ENCODE data around the gene VPS13D.
"Not testable (repeated sequence)": the region's sequence is repeated elsewhere in the genome, so short reads cannot be mapped to it uniquely, and the experiment has no call there.

Gene VPS13D

GRCh38 chr1:12384836-12385456 is 155.1 kb downstream of the VPS13D start:
- no peaks in the 10 kb centered on the region for H3K79me2 ChIP-seq (ENCODE audit: control insufficient read depth, insufficient read depth, low read length, unreplicated experiment)
- no peak overlapping the region for H3K4me3 ChIP-seq (ENCODE audit: low read depth, low read length)
- H3K27ac ChIP-seq (ENCODE audit: low read depth, low read length): no peak overlapping the region
- peaks cover 58% of the 10 kb centered on the region for H3K36me3 ChIP-seq (ENCODE audit: insufficient read depth, low read length)
- H2AFZ ChIP-seq (ENCODE audit: low read length, unreplicated experiment): no peak overlapping the region
- no peaks in the 10 kb centered on the region for H3K27me3 ChIP-seq (ENCODE audit: insufficient read depth, low read length)
- no peaks in the 10 kb centered on the region for H3K4me1 ChIP-seq (ENCODE audit: control insufficient read depth, insufficient read depth, low read length, unreplicated experiment)

- Histone ChIP-seq H3K4me1 (ENCODE audit: control insufficient read depth, insufficient read depth, low read length, unreplicated experiment) (no peaks in the 10 kb centered on the region), H2AFZ (ENCODE audit: low read length, unreplicated experiment) (no peak overlapping the region), H3K27ac (ENCODE audit: low read depth, low read length) (no peak overlapping the region), H3K79me2 (ENCODE audit: control insufficient read depth, insufficient read depth, low read length, unreplicated experiment) (no peaks in the 10 kb centered on the region), H3K27me3 (ENCODE audit: insufficient read depth, low read length) (no peaks in the 10 kb centered on the region), H3K4me3 (ENCODE audit: low read depth, low read length) (no peak overlapping the region), H3K36me3 (ENCODE audit: insufficient read depth, low read length) (peaks cover 58% of the 10 kb centered on the region)
Measured at GRCh38 chr1:12386130-12386529, 156.3 kb downstream of the VPS13D start.

- H3K79me2 ChIP-seq (ENCODE audit: control insufficient read depth, insufficient read depth, low read length, unreplicated experiment): no peaks in the 10 kb centered on the region
- no peaks in the 10 kb centered on the region for H3K27me3 ChIP-seq (ENCODE audit: insufficient read depth, low read length)
- peaks cover 57% of the 10 kb centered on the region for H3K36me3 ChIP-seq (ENCODE audit: insufficient read depth, low read length)
- H2AFZ ChIP-seq (ENCODE audit: low read length, unreplicated experiment): no peak overlapping the region
- H3K4me1 ChIP-seq (ENCODE audit: control insufficient read depth, insufficient read depth, low read length, unreplicated experiment): no peaks in the 10 kb centered on the region
- no peak overlapping the region for H3K27ac ChIP-seq (ENCODE audit: low read depth, low read length)
- no peak overlapping the region for H3K4me3 ChIP-seq (ENCODE audit: low read depth, low read length)
Measured at GRCh38 chr1:12387641-12388040, 157.8 kb downstream of the VPS13D start.

GRCh38 chr1:12390296-12390695 is 160.5 kb downstream of the VPS13D start:
- H3K27me3 ChIP-seq (ENCODE audit: insufficient read depth, low read length); H3K79me2 ChIP-seq (ENCODE audit: control insufficient read depth, insufficient read depth, low read length, unreplicated experiment); H3K4me3 ChIP-seq (ENCODE audit: low read depth, low read length); H3K4me1 ChIP-seq (ENCODE audit: control insufficient read depth, insufficient read depth, low read length, unreplicated experiment); H3K27ac ChIP-seq (ENCODE audit: low read depth, low read length); H2AFZ ChIP-seq (ENCODE audit: low read length, unreplicated experiment): not testable (repeated sequence)
- H3K36me3 ChIP-seq (ENCODE audit: insufficient read depth, low read length): peaks cover 35% of the 10 kb centered on the region

- Histone ChIP-seq H3K79me2 (ENCODE audit: control insufficient read depth, insufficient read depth, low read length, unreplicated experiment) (no peaks in the 10 kb centered on the region), H3K36me3 (ENCODE audit: insufficient read depth, low read length) (no peaks in the 10 kb centered on the region), H2AFZ (ENCODE audit: low read length, unreplicated experiment) (no peak overlapping the region), H3K27me3 (ENCODE audit: insufficient read depth, low read length) (no peaks in the 10 kb centered on the region), H3K27ac (ENCODE audit: low read depth, low read length) (no peak overlapping the region), H3K4me1 (ENCODE audit: control insufficient read depth, insufficient read depth, low read length, unreplicated experiment) (no peaks in the 10 kb centered on the region), H3K4me3 (ENCODE audit: low read depth, low read length) (no peak overlapping the region)
Measured at GRCh38 chr1:12397462-12398450, 167.9 kb downstream of the VPS13D start.

- Histone ChIP-seq H3K4me3 (ENCODE audit: low read depth, low read length) (no peak overlapping the region), H2AFZ (ENCODE audit: low read length, unreplicated experiment) (no peak overlapping the region), H3K27ac (ENCODE audit: low read depth, low read length) (no peak overlapping the region), H3K36me3 (ENCODE audit: insufficient read depth, low read length) (peaks cover 6% of the 10 kb centered on the region; the same call in 1 of the 2 replicates), H3K79me2 (ENCODE audit: control insufficient read depth, insufficient read depth, low read length, unreplicated experiment) (no peaks in the 10 kb centered on the region), H3K27me3 (ENCODE audit: insufficient read depth, low read length) (no peaks in the 10 kb centered on the region), H3K4me1 (ENCODE audit: control insufficient read depth, insufficient read depth, low read length, unreplicated experiment) (no peaks in the 10 kb centered on the region)
Measured at GRCh38 chr1:12398479-12398878, 168.6 kb downstream of the VPS13D start.

- Histone ChIP-seq H3K79me2 (ENCODE audit: control insufficient read depth, insufficient read depth, low read length, unreplicated experiment) (no peaks in the 10 kb centered on the region), H3K27ac (ENCODE audit: low read depth, low read length) (no peak overlapping the region), H2AFZ (ENCODE audit: low read length, unreplicated experiment) (no peak overlapping the region), H3K27me3 (ENCODE audit: insufficient read depth, low read length) (no peaks in the 10 kb centered on the region), H3K36me3 (ENCODE audit: insufficient read depth, low read length) (peaks cover 13% of the 10 kb centered on the region; the same call in 1 of the 2 replicates), H3K4me1 (ENCODE audit: control insufficient read depth, insufficient read depth, low read length, unreplicated experiment) (peaks cover 1% of the 10 kb centered on the region), H3K4me3 (ENCODE audit: low read depth, low read length) (no peak overlapping the region)
Measured at GRCh38 chr1:12400027-12400693, 170.3 kb downstream of the VPS13D start.

GRCh38 chr1:12402159-12402673 is 172.4 kb downstream of the VPS13D start:
- Histone ChIP-seq H3K27ac (ENCODE audit: low read depth, low read length) (no peak overlapping the region), H2AFZ (ENCODE audit: low read length, unreplicated experiment) (no peak overlapping the region), H3K27me3 (ENCODE audit: insufficient read depth, low read length) (no peaks in the 10 kb centered on the region), H3K4me3 (ENCODE audit: low read depth, low read length) (no peak overlapping the region), H3K79me2 (ENCODE audit: control insufficient read depth, insufficient read depth, low read length, unreplicated experiment) (no peaks in the 10 kb centered on the region), H3K4me1 (ENCODE audit: control insufficient read depth, insufficient read depth, low read length, unreplicated experiment) (peaks cover 21% of the 10 kb centered on the region), H3K36me3 (ENCODE audit: insufficient read depth, low read length) (peaks cover 13% of the 10 kb centered on the region; the same call in 1 of the 2 replicates)

GRCh38 chr1:12402842-12403241 is 173.0 kb downstream of the VPS13D start:
- Histone ChIP-seq H3K79me2 (ENCODE audit: control insufficient read depth, insufficient read depth, low read length, unreplicated experiment) (no peaks in the 10 kb centered on the region), H3K27ac (ENCODE audit: low read depth, low read length) (no peak overlapping the region), H2AFZ (ENCODE audit: low read length, unreplicated experiment) (no peak overlapping the region), H3K4me3 (ENCODE audit: low read depth, low read length) (no peak overlapping the region), H3K36me3 (ENCODE audit: insufficient read depth, low read length) (peaks cover 13% of the 10 kb centered on the region; the same call in 1 of the 2 replicates), H3K4me1 (ENCODE audit: control insufficient read depth, insufficient read depth, low read length, unreplicated experiment) (peaks cover 22% of the 10 kb centered on the region), H3K27me3 (ENCODE audit: insufficient read depth, low read length) (no peaks in the 10 kb centered on the region)

GRCh38 chr1:12404918-12405317 is 175.1 kb downstream of the VPS13D start:
- peaks cover 19% of the 10 kb centered on the region for H3K36me3 ChIP-seq (ENCODE audit: insufficient read depth, low read length)
- H3K27ac ChIP-seq (ENCODE audit: low read depth, low read length): no peak overlapping the region
- peaks cover 22% of the 10 kb centered on the region for H3K4me1 ChIP-seq (ENCODE audit: control insufficient read depth, insufficient read depth, low read length, unreplicated experiment)

More at GRCh38 chr1:12404918-12405317, 175.1 kb downstream of the VPS13D start:
- Histone ChIP-seq H3K27me3 (ENCODE audit: insufficient read depth, low read length) (no peaks in the 10 kb centered on the region), H3K4me3 (ENCODE audit: low read depth, low read length) (no peak overlapping the region), H2AFZ (ENCODE audit: low read length, unreplicated experiment) (no peak overlapping the region), H3K79me2 (ENCODE audit: control insufficient read depth, insufficient read depth, low read length, unreplicated experiment) (no peaks in the 10 kb centered on the region)

Measured in ACC112 (cell line).